Mucosa of stomach (tissue), 1 donor: Measurements from ENCODE around the gene AKAP6.

Experiments used
- H3K27me3 ChIP-seq: one replicate; pipeline ENCODE4 v1.7.0; 2013; ENCODE audit warnings: mild to moderate bottlenecking, low read length; ENCODE audit not compliant: control insufficient read depth, insufficient read depth
- H3K36me3 ChIP-seq: one replicate; pipeline ENCODE4 v1.7.0; 2013; ENCODE audit warnings: low read length; ENCODE audit not compliant: control insufficient read depth, insufficient read depth
- H3K4me1 ChIP-seq: one replicate; pipeline ENCODE4 v1.7.0; 2013; ENCODE audit warnings: mild to moderate bottlenecking, low read length; ENCODE audit not compliant: control insufficient read depth, insufficient read depth
- H3K4me3 ChIP-seq: one replicate; pipeline ENCODE4 v1.7.0; 2013; ENCODE audit warnings: low read length
- H3K9ac ChIP-seq: one replicate; pipeline ENCODE4 v1.7.0; 2013; ENCODE audit warnings: mild to moderate bottlenecking, low read length, moderate library complexity
- H3K9me3 ChIP-seq: one replicate; pipeline ENCODE4 v1.7.0; 2013; ENCODE audit warnings: mild to moderate bottlenecking, low read length, moderate library complexity; ENCODE audit not compliant: control insufficient read depth
- donor health status: Pancreatic carcinoma.

Gene AKAP6

GRCh38 chr14:32337759-32338158 is 8.7 kb downstream of the AKAP6 start:
- Histone ChIP-seq H3K4me1 (peaks cover 5% of the 10 kb centered on the region), H3K27me3 (no peaks in the 10 kb centered on the region), H3K36me3 (no peaks in the 10 kb centered on the region), H3K9me3 (no peaks in the 10 kb centered on the region), H3K4me3 (no peak overlapping the region), H3K9ac (no peak overlapping the region)

GRCh38 chr14:32339188-32339587 is 10.1 kb downstream of the AKAP6 start:
- Histone ChIP-seq H3K27me3 (no peaks in the 10 kb centered on the region), H3K9ac (no peak overlapping the region), H3K4me1 (no peaks in the 10 kb centered on the region), H3K9me3 (no peaks in the 10 kb centered on the region), H3K4me3 (no peak overlapping the region), H3K36me3 (no peaks in the 10 kb centered on the region)

DNA sequence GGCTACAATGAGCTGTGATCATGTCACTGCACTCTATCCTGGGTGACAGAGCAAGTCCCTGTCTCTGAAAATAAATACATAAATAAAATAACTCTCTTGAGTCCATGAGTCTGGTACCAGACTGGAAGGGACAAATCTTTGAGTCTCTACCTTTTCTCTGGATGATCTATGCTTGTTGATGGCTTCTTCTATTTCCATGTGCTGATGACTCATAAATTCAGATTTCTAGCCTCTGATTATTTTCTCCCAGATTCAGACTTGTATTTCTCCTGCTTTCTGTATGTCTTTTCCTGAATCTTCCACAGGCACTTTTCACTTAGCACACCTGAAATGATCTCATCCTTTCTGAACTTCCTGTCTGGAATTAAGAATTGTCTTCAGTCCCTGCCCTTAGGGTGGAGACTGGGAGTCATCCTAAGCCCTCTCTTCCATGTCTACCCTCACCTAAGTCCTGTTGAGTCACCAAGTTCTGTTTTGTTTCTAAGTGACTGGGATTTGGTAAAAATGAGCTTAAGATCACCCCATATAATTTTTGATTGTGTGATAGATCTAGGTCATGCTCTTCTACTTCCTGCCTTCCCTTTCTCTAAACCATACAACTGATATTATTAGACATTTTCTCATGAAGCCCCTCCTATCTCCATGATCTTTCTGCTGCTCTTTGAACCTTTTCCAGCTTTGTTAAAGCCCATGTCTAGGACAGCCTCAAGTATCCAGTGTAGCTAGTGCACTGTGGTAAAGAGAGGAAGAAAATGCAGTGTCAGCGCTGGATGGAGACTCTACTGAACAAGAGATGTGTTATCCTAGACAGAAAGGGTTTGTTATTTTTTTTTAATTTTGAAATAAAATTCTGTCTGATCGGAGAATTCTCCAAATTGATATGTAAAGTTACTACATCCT is 13.1 kb downstream of the AKAP6 start:
- Histone ChIP-seq H3K9ac (no peak overlapping the region), H3K4me3 (no peak overlapping the region), H3K4me1 (peaks cover 4% of the 10 kb centered on the region), H3K27me3 (no peaks in the 10 kb centered on the region), H3K9me3 (no peaks in the 10 kb centered on the region), H3K36me3 (no peaks in the 10 kb centered on the region)

DNA sequence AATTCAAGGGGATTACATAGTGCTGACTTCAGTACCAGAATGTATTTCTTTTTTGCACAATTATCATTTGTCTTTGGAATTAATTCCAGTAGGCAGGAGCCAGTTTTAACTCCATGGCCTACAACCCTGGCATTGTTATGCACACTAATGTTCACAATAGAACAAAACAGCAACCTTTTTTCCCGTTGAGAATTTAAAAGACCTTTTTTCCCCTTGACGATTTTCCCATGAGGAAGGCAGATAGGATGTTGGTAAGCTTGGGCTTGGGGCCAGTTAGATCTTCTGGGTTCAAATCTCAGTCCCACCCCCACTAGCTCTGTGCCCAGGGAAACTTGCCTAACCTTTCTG is 13.7 kb downstream of the AKAP6 start:
- no peak overlapping the region for H3K9ac ChIP-seq
- H3K4me1 ChIP-seq, result peaks cover 4% of the 10 kb centered on the region
- no peak overlapping the region for H3K4me3 ChIP-seq
- no peaks in the 10 kb centered on the region for H3K9me3 ChIP-seq
- no peaks in the 10 kb centered on the region for H3K36me3 ChIP-seq
- H3K27me3 ChIP-seq, result no peaks in the 10 kb centered on the region

DNA sequence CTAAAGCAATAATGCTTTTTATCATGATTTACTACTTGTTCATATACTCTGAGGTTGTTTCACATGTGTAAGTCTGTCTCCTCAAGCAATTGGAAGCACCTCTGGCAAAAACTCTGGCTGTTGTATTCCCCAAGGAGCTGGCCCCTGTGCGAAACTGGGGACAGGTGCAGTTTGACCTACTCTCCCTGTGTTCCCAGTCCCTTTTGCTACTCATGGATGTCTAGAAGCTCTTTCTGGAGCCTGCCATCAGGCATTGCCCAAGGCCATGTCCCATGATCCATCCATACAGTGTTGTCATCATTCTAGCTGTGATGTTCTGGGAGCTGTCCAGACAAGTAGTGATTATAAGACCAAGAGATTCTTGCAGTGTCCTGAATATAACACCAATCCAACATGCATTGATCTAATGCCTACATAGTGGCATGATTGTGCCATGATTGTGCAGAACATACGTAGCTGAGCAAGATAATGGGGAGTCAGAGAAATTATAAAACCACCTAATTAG is 14.9 kb downstream of the AKAP6 start:
- Histone ChIP-seq H3K4me3 (no peak overlapping the region), H3K9ac (no peak overlapping the region), H3K36me3 (no peaks in the 10 kb centered on the region), H3K27me3 (no peaks in the 10 kb centered on the region), H3K4me1 (peaks cover 4% of the 10 kb centered on the region), H3K9me3 (no peaks in the 10 kb centered on the region)

- H3K4me1 ChIP-seq, result peaks cover 4% of the 10 kb centered on the region
- H3K27me3 ChIP-seq, result no peaks in the 10 kb centered on the region
- H3K9me3 ChIP-seq, result no peaks in the 10 kb centered on the region
- no peak overlapping the region for H3K9ac ChIP-seq
- H3K4me3 ChIP-seq, result no peak overlapping the region
- H3K36me3 ChIP-seq, result no peaks in the 10 kb centered on the region
Measured at GRCh38 chr14:32345311-32345791, 16.3 kb downstream of the AKAP6 start.

GRCh38 chr14:32349322-32349721 is 20.2 kb downstream of the AKAP6 start:
- H3K9ac ChIP-seq, result no peak overlapping the region
- H3K36me3 ChIP-seq, result no peaks in the 10 kb centered on the region
- H3K4me3 ChIP-seq, result no peak overlapping the region
- peaks cover 4% of the 10 kb centered on the region for H3K4me1 ChIP-seq
- no peaks in the 10 kb centered on the region for H3K9me3 ChIP-seq
- H3K27me3 ChIP-seq, result no peaks in the 10 kb centered on the region

DNA sequence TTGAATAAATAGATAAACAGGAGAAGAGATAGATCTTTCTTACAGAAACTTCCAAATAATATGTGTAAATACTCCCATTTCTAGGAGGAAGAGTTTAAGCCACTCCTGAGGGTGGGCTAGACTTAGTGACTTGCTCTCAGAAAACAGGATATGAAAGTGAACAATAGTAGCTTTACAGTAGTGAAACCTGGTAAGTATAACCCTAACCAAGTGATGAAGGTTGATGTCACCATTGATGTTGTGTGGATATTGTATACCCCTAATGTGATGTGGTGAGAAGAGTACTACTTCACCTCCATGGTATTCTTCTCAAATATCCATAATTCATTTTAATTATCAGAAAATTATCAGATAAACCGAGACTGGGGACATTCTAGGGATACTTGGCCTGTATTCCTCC is 20.9 kb downstream of the AKAP6 start:
- Histone ChIP-seq H3K36me3 (no peaks in the 10 kb centered on the region), H3K9me3 (no peaks in the 10 kb centered on the region), H3K9ac (no peak overlapping the region), H3K4me3 (no peak overlapping the region), H3K27me3 (no peaks in the 10 kb centered on the region), H3K4me1 (peaks cover 4% of the 10 kb centered on the region)

DNA sequence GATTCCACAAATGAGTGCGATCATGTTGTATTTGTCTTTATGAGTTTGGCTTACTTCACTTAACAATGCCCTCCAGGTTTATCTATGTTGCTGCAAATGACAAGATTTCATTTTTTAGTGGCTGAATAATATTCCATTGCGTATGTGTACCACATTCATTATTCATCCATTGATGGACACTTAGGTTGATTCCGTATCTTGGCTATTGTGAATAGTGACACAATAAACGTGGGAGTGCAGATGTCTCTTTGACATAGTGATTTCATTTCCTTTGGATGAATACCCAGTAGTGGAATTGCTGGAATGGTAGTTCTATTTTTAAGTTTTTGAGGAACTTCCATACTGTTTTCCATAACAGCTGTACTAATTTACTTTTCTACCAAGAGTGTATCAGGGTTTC is 23.5 kb downstream of the AKAP6 start:
- Histone ChIP-seq H3K27me3 (no peaks in the 10 kb centered on the region), H3K9me3 (no peaks in the 10 kb centered on the region), H3K36me3 (no peaks in the 10 kb centered on the region), H3K4me1 (no peaks in the 10 kb centered on the region), H3K9ac (no peak overlapping the region), H3K4me3 (no peak overlapping the region)

DNA sequence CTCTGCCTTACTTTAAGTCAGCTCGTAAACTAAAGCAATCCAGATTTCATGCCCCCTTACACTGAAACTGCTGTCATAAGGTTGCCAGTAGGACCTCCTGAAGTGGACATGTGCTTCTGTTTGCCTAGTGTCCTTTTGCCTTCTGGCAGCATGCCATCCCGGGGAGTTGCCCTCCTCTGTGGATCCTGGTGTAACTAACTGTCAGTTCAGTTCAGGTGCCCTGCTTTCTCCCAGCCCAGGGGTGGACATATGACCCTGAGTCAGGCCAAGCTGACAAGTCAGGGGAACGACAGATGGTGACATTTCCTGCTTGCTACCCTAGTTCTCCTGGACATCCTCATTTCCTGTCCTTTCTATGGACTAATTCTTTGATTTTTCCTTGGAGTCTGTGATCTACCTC is 25.6 kb downstream of the AKAP6 start:
- no peak overlapping the region for H3K4me3 ChIP-seq
- H3K9ac ChIP-seq, result no peak overlapping the region
- H3K27me3 ChIP-seq, result no peaks in the 10 kb centered on the region
- no peaks in the 10 kb centered on the region for H3K4me1 ChIP-seq
- no peaks in the 10 kb centered on the region for H3K9me3 ChIP-seq
- H3K36me3 ChIP-seq, result no peaks in the 10 kb centered on the region

GRCh38 chr14:32358781-32359180 is 29.7 kb downstream of the AKAP6 start:
- no peaks in the 10 kb centered on the region for H3K4me1 ChIP-seq
- no peaks in the 10 kb centered on the region for H3K27me3 ChIP-seq
- H3K36me3 ChIP-seq, result no peaks in the 10 kb centered on the region
- H3K4me3 ChIP-seq, result no peak overlapping the region
- no peak overlapping the region for H3K9ac ChIP-seq
- no peaks in the 10 kb centered on the region for H3K9me3 ChIP-seq

DNA sequence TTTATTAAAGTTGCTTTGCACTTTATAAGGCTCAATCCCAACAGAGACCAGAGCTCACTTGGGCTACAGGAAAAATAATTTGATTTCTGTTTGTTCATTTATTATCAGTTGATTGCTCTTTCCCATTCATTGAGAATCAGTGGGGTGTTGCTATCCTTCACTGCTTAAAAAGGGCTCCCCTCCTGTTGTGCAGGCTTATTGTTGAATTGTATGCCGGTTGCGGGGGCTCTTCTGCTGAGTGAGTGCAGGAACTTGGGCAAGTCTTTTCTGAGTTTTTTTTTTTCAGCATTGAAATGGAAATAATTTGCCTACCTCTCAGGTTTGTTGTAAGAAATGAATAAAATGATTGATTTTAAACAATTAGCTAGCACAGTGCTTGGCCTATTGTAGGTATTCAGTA is 32.6 kb downstream of the AKAP6 start:
- no peak overlapping the region for H3K9ac ChIP-seq
- no peaks in the 10 kb centered on the region for H3K36me3 ChIP-seq
- H3K27me3 ChIP-seq, result no peaks in the 10 kb centered on the region
- no peaks in the 10 kb centered on the region for H3K9me3 ChIP-seq
- H3K4me1 ChIP-seq, result no peaks in the 10 kb centered on the region
- no peak overlapping the region for H3K4me3 ChIP-seq
